ENCODE measurements around the gene AGTPBP1.

- TF ChIP-seq, protein P1, sequence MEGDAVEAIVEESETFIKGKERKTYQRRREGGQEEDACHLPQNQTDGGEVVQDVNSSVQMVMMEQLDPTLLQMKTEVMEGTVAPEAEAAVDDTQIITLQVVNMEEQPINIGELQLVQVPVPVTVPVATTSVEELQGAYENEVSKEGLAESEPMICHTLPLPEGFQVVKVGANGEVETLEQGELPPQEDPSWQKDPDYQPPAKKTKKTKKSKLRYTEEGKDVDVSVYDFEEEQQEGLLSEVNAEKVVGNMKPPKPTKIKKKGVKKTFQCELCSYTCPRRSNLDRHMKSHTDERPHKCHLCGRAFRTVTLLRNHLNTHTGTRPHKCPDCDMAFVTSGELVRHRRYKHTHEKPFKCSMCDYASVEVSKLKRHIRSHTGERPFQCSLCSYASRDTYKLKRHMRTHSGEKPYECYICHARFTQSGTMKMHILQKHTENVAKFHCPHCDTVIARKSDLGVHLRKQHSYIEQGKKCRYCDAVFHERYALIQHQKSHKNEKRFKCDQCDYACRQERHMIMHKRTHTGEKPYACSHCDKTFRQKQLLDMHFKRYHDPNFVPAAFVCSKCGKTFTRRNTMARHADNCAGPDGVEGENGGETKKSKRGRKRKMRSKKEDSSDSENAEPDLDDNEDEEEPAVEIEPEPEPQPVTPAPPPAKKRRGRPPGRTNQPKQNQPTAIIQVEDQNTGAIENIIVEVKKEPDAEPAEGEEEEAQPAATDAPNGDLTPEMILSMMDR (conservative IDR thresholded peaks at IDR 0.05; ENCODE audit: low read length) = no peak
- TF ChIP-seq EZH2phosphoT487 (IDR thresholded peaks at IDR 0.05; ENCODE audit: borderline replicate concordance, low read depth, low read length) = no peak
Measured at GRCh38 chr9:85713897-85714296, 27.9 kb downstream of the AGTPBP1 start.
